Peyer's patch (tissue), 4 donors: Measurements from ENCODE around the gene CCDC88A.

ENCODE experiments used
- CTCF ChIP-seq, 6 experiments: fragments of 450-650 bp in 4 of 6; fragments of 200-600 bp in 2 of 6; sonication (generic) in 1 of 6; IDR thresholded peaks; one replicate each; pipeline ENCODE4 v1.5.1; 2017 to 2019; ENCODE audit warnings: antibody characterized with exemption in 6 of 6, mild to moderate bottlenecking in 3 of 6, moderate library complexity in 1 of 6
- POLR2A ChIP-seq, 2 donors: fragments of 450-650 bp; IDR thresholded peaks; one replicate each; pipeline ENCODE4 v1.5.1; 2017; ENCODE audit warnings: antibody characterized with exemption in 2 of 2, mild to moderate bottlenecking in 2 of 2, moderate library complexity in 2 of 2

- TF ChIP-seq CTCF (IDR thresholded peaks at IDR 0.05) (no peak), POLR2A (IDR thresholded peaks at IDR 0.05) (no peak)
Observed at GRCh38 chr2:55391155-55391554, 28.5 kb downstream of the CCDC88A start.
